ENCODE measurements around the gene ZXDC.

DNA sequence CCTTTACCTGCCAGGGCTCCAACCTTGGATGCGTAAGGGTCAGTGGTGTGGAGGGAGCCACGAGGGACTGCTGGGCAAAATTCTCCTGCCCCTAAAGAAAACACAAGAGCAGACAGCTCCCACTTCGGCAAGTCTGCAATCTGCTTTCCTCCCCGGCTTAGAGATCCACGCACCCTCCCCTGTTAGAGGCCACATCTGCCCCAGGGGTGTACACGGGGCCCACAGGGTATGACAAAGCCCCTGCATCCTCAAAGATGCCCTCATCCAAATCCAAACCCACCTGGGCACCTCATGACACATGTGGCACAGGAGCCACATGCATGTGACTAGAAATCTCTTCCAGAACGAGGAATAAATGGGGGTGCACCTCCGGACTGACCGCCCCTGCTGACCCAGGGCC lies 25.5 kb downstream of the ZXDC start:
- TF ChIP-seq, protein P1, sequence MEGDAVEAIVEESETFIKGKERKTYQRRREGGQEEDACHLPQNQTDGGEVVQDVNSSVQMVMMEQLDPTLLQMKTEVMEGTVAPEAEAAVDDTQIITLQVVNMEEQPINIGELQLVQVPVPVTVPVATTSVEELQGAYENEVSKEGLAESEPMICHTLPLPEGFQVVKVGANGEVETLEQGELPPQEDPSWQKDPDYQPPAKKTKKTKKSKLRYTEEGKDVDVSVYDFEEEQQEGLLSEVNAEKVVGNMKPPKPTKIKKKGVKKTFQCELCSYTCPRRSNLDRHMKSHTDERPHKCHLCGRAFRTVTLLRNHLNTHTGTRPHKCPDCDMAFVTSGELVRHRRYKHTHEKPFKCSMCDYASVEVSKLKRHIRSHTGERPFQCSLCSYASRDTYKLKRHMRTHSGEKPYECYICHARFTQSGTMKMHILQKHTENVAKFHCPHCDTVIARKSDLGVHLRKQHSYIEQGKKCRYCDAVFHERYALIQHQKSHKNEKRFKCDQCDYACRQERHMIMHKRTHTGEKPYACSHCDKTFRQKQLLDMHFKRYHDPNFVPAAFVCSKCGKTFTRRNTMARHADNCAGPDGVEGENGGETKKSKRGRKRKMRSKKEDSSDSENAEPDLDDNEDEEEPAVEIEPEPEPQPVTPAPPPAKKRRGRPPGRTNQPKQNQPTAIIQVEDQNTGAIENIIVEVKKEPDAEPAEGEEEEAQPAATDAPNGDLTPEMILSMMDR (conservative IDR thresholded peaks at IDR 0.05) = no peak
- TF ChIP-seq EZH2 (IDR thresholded peaks at IDR 0.05; ENCODE audit: low read depth) = no peak

Data from PC-9 (cell line).